GM18511 (cell line): ENCODE measurements around the gene RBMS2.
"Not testable (repeated sequence)": the region's sequence is repeated elsewhere in the genome, so short reads cannot be mapped to it uniquely, and the experiment has no call there.

ENCODE experiments used
- ATAC-seq: cut with Tn5 transposase; IDR thresholded peaks from one replicate; pipeline ENCODE4 v1.9.1; 2021; ENCODE audit warnings: mild to moderate bottlenecking, moderate library complexity; ENCODE audit not compliant: unreplicated experiment

Gene RBMS2

DNA sequence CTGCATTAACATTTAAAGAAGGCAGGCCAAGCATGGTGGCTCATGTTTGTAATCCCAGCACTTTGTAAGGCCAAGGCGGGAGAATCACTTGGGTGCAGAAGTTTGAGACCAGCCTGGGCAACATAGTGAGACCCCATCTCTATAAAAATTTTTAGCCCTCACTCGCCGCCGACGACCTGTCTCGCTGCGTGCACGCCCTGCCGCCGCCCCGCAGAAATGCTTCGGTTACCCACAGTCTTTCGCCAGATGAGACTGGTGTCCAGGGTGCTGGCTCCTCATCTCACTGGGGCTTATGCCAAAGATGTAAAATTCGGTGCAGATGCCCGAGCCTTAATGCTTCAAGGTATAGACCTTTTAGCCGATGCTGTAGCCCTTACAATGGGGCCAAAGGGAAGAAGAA lies 10.8 kb upstream of the RBMS2 start:
- ATAC-seq, result no peak

DNA sequence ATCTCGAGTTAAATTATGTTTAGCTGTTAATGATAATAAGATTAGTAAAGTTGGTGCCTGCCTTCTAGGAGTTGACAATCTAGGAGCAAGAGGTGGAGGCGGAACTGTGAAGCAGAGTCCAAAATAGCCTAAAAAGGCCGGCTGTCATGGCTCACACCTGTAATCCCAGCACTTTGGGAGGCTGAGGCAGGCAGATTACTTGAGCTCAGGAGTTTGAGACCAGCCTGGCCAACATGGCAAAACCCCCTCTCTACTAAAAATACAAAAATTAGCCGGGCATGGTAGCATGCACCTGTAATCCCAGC lies 7.7 kb upstream of the RBMS2 start:
- not testable (repeated sequence) for ATAC-seq

DNA sequence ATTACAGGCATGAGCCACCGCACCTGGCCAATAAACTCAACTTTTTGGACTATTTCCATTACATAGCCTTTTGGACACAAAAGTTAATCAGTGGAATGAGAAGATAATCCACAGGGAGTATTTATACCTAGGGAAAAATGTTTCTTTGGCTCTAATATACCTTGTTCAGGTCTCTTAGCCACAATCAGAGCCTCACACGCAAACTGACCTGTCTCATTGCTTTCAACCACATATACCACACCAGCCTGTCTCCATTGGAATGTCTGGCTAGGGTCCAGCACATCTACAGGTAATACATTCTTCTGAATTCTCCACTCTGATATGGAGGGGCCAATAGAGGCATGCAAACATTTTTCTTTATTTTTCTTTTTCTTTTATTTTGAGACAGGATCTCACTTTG lies 3.8 kb upstream of the RBMS2 start:
- ATAC-seq, result no peak

DNA sequence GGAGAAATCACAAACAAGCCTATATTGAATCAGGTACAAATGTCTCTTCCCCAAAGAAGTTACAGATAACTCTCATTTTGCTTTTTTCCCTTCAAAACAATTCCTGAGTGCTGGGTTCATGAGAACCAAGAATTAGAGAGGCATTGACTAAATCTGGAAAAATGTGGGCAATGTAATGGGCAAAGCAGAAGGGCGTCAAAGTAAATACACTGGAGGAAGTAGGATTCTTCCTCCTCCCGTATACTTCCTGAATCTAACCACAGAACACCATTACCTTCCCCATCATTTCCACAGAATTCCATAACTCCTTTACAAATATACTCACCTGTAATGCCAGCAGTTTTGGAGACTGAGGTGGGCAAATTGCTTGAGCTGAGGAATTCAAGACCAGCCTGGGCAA lies 3.0 kb upstream of the RBMS2 start:
- ATAC-seq, result no peak

DNA sequence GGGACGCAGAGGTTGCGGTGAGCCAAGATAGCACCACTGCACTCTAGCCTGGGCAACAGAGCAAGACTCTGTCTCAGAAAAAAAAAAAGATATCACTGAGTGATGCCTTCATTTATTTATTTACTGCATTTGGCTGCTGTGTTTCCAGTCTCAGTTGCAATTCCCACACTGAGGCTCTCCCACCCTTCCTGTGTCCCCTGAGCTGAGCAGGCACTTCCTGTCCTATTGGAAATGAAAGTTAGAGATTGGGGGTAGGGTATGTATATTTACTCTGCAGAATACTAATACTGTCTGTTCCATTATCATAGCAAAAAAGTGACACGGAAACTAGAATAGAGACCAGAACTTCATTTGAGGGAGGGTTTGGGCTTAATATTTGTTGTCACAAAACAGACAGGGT lies 1.6 kb upstream of the RBMS2 start:
- ATAC-seq, result no peak

DNA sequence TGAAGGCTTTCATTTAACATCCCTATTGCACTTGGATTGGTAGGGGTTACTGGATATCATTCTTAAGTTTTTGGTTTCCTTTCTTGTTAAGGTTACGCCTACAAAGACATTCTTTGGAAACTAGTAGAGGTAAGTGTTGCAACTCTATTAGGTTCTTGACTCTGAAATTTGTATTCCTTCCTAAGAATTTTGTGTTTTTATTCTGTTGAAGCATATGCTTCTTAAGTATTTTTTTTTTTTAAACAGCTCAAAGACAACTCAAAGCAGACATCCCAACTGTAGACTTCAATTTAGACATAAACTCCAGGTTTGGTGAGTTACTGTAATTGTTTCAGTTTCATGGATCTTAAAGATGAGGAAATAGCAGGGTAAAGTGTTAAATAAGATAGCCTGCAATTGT lies 1.1 kb upstream of the RBMS2 start:
- ATAC-seq, result no peak

DNA sequence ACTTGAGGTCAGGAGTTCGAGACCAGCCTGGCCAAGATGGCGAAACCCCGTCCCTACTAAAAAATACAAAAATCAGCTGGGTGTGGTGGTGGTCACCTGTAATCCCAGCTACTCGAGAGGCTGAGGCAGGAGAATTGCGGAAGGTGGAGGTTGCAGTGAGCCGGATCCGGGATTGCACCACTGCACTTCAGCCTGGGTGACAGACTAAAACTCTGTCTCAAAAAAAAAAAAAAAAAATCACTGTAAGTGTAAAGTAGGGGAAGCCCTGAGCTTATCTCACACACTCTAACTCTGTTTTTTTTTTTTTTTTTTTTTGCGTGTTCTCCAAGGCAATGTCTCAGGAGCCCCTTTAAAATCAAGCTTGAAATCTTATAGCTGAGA lies 421 bp upstream of the RBMS2 start:
- no peak for ATAC-seq

DNA sequence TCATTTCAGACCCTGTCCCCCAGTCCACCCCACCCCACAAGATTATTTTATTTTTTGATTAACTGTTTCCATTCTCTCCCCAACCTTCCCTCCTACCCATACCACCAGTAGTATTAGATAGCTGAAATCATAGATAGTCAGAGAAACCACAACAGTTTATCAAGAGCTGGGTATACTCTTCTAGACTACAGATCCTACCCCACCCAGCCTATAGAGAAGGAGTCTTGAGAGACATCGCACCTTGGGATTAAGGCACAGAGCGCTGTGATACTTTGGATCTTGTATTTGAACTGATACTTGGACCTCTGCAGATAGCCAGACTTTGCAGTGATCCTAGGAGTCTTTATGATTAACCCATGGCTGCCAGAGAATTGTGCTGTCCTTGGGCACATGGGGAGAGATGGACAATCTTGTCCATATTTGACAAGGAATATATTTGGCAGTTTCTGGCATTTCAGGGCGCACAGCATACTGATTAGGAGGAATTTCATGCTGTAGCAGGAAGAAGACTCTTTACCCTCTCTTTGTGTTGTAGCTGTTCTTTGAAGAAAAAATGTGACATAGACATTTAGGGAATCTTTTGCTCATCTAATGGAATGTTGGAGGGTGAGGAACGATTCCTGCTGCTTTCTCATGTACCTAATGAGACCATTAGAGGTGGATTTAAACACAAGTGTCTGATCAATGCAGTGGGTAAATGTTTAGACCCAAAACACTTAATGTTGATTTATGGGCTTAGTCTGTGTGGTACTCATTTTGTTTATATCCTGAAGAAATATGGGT lies 982 bp downstream of the RBMS2 start:
- ATAC-seq, result no peak

DNA sequence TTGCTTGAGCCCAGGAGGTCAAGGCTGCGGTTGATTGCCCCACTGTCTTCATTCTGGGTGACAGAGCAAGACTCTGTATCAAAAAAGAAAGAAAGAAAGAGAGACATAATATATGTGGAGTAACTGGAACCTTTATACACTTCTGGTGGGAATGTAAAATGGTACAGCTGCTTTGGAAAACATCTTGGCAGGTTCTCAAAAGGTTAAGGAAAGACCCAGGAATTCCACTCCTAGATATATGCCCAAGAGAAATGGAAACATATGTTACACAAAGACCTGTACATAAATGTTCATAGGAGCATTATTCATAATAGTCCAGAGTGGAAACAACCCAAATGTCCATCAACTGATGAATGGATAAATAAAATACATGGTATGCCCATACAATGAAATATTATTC lies 7.2 kb downstream of the RBMS2 start:
- ATAC-seq, result no peak

DNA sequence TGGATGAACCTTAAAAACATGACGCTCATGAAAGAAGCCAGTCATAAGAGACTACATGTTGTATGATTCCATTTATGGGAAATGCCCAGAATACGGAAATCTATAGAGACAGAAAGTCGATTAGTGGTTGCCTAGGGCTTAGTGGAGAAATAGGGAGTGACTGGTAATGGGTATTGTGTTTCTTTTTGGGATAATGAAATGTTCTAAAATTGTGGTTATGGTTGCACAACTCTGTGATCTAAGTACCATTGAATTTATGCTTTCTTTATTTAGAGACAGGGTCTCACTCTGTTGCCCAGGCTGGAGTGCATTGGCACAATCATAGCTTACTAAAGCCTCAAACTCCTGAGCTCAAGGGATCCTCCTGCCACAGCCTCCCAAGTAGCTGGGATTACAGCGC lies 8.0 kb downstream of the RBMS2 start:
- ATAC-seq, result no peak

DNA sequence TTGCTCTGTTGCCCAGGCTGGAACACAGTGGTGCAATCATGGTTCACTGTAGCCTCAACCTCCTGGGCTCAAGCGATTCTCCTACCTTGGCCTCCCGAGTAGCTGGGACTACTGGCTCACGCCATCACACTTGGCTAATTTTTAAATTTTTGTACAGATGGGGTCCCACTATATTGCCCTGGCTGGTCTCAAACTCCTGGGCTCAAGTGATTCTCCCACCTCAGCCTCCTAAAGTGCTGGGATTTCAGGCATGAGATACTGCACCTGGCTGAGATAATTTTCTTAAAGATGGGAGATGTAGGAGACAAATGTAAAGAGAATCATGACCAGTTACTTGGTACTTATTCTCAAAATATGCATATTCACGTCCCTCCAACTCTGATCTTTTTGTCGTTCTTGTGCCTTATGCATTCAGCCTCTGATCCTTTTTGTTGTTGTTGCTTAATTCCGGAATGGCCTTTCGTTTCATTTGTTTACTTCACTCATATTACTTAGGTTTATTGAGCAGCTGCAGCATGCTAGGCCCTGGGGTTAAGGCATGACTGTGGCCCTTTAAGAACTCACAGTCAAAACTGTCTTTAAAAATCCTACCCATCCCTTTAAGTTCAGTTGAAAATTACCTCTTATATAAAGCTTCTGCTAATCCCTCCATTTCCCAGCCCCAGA lies 8.9 kb downstream of the RBMS2 start:
- no peak for ATAC-seq

DNA sequence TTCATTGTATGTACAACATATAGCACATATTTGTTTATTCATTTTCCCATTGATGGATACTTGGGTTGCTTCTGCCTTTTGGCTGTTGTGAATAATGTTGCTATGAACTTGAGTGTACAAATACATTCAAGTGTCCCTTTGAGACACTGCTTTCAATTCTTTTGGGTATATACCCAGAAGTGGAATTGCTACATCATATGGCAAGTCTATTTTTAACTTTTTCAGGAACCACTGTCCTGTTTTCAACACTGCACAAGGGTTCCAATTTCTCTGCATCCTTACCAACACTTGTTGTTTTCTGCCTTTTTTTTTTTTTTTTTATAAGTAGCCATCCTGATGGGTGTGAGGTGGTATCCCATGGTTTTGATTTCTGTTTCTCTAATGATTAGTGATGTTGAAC lies 15.9 kb downstream of the RBMS2 start:
- ATAC-seq, result no peak

DNA sequence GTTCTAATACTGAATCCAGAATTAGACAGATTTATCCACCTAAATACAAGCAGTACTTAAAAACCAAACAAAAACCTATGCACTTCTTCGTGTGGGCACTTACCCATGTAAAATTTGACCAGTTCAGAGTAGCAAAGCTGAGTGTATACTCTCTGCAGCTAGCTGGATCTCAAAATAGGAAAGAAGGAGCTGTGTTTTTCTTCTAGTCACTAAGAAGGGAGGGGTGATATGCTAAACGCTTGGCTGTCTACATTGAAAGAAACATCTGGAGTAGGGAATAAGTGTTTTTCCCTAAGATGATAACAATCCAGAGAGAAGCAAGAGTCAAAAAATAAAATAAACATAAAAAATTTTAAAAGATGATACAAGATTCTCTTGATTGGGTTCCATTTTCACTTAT lies 20.0 kb downstream of the RBMS2 start:
- no peak for ATAC-seq

DNA sequence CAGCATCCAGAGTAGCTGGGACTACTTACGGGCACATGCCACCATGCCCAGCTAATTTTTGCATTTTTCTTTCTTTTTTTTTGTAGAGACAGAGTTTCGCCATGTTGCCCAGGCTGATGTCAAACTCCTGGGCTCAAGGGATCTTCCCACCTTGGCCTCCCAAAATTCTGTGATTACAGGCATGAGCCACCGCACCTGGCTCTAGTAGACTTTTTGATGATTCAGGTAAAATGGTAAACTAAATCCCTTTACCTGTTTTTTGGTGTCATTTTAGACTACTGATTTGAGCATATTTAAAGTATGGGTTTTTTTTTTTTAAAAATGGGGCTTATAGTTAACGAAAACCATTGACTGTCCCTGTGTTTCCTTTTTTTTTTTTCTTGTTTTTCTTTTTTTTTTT lies 20.5 kb downstream of the RBMS2 start:
- no peak for ATAC-seq

DNA sequence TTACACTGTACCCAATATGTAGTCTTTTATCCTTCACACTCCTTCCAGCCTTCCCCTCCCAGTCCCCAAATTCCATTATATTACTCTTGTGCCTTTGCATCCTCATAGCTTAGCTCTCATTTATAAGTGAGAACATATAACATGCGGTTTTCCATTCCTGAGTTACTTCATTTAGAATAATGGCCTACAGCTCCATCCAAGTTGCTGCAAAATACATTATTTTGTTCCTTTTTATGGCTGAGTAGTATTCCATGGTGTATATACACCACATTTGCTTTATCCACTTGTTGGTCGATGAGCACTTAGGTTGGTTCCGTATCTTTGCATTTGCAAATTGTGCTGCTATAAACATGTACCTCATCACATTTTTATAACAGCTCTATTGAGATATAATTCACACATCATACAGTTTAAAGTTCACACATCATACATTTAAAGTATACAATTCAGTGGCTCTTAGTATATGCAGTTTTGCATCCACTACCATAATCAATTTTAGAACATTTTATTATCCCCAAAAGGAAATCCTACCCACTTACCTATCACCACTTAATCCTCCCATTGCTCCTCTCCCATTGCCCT lies 23.5 kb downstream of the RBMS2 start:
- ATAC-seq, result no peak

DNA sequence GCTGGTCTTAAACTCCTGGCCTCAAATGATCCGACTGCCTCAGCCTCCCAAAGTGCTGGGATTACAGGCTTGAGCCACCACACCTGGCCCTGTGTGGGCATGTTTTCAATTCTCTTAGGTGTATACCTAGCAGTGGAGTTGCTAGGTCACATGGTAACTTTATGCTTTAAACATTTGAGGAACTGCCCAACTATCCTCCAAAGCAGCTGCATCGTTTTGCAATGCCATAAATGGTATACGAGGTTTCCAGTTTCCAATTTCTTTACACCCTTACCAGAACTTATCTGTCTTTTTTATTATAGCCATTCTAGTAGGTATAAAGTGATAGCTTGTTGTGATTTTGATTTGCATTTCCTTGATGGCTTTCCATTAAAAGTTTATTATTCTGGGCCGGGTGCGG lies 25.1 kb downstream of the RBMS2 start:
- ATAC-seq, result no peak

DNA sequence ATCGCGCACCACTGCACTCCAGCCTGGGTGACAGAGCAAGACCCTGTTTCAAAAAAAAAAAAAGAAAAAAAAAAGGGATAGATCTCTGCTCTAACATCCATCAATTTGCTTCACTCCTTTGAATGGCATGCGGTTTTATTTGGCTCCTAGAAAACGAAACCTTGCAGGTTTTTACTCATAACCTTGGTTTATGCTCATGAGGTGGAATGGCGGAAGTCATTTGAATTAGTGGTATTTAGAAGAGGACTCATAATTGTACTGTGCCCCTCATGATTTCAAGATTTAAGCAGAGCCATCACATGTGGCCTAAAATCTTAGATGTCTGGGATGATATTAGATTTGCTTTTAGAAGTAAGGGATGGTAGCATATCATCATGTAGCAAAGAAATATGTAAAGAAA lies 29.4 kb downstream of the RBMS2 start:
- no peak for ATAC-seq

DNA sequence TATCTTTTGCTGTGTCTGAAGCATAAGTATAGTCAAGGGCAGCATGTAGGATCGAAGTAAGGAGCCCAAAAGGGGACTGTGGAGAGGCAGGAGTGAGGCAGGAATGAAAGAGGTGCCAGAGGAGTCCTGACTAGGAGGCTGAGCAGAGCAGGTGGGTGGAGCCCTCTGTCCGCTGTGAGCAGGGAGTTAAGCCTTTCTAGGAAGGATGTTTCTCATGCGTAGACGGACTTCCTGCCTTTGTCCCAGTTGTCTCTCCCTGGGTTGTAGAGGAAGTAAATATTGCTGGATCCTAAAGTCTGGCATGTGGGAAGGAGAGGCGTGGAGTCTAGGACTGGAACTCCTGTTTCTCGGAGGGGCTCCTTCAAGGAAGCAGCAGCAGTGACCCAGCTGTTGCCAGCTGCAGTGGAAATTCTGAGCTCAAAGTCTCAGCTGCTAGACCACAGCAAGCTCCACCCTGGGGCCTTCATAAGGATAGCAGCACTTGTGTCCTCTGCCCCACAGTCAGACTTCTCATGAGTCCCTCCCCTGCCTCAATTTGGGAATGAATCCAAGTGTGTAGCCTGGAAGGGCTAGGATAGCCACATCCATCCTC lies 44.0 kb downstream of the RBMS2 start:
- ATAC-seq, result no peak

DNA sequence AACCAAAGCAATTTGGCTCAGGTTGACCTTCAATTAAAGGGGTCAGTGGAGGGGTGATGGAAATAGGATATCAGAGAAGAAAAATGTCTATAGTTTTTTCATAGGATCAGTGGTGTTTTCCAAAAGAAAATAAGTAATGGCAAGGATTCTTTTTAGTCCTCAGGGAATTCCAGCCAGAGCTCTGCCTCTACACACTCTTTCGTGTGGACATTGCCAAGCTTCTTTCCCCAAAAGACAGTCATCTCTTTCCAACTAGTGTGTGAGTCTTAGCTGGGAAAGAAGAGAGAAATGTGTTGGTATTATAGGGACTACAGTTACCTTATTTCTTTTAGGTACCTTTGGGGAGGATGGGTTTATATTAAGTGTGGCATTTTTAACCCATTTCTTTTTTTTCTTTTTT lies 46.5 kb downstream of the RBMS2 start:
- ATAC-seq, result no peak

DNA sequence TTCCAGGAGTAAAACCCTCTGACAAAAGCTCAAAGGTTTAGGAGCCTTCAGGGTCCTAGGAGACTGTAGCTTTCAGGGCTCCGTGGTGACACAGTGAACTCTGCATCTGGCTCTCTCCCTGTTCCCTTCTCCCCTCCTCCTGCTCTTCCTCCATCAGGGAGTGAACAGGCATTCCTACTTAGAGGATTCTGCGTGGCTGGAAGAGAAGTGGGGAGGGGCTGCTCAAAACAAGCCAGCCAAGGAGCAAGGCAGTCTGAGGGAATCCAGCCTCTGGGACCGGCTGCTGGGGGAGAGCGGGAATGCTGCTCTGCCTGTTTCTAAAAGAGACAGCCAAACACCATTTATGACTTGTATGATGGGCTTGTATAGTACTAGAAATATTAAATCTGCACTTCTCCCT lies 49.5 kb downstream of the RBMS2 start:
- ATAC-seq, result no peak

DNA sequence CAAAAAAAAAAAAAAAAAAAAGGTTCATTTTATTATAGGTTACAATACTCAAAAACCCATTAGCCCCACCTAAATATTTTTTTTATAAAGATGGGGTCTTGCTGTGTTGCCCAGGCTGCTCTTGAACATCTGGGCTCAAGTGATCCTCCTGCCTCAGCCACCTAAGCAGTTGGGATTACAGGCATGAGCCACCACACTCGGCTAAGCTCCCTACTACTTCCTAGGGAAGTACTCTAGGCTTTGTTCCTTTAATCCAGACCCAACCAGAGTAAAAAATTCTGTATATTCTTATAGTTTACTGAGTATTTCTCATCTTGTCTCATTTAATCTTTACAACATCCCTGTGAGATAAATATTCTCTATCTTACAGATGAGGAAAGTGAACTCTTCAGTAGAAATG lies 50.7 kb downstream of the RBMS2 start:
- no peak for ATAC-seq

DNA sequence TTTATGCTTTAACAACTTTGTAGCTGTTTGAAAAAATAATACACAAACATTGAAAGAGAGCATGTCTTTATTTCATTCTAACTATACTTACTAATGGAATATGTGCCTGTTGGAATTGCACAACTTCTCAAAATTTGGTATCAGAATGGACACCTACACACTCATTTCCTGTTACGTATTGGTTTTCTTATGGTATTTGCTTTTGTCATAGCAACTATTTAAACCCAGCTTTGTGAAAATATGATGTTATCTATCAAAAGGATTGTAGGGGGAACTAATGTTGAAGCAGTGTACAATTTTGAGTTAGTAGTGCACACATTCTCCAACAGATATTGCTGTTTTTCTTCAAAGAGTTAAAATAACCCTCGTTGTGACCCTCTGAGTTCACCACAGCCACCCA lies 52.6 kb downstream of the RBMS2 start:
- no peak for ATAC-seq
